PC-3 (cell line): ENCODE data around the gene ZBTB7C.

Experiments
- CTCF ChIP-seq: fragments of 300-600 bp; sonication (generic); conservative IDR thresholded peaks from 2 replicates; pipeline ENCODE4 v1.5.1; 2017; ENCODE audit warnings: antibody characterized with exemption, low read depth, mild to moderate bottlenecking, low read length
- EZH2 ChIP-seq: fragments of 300-600 bp; sonication (generic); IDR thresholded peaks from one replicate; pipeline ENCODE4 v1.6.1; 2017; ENCODE audit warnings: antibody characterized with exemption, mild to moderate bottlenecking, low read length; ENCODE audit not compliant: unreplicated experiment
- EZH2phosphoT487 ChIP-seq: fragments of 300-600 bp; sonication (generic); IDR thresholded peaks from 2 replicates; pipeline ENCODE4 v1.6.1; 2018; ENCODE audit warnings: mild to moderate bottlenecking, antibody characterized with exemption, low read length, borderline replicate concordance

- TF ChIP-seq CTCF, result no peak
- no peak for TF ChIP-seq EZH2
- TF ChIP-seq EZH2phosphoT487, result no peak
These were observed 408.5 kb downstream of the ZBTB7C start for GRCh38 chr18:48000701-48001100.
